Activated CD8-positive, alpha-beta T cell treated with anti-CD3 and anti-CD28 coated beads for 36 hours (primary cell): ENCODE results near the gene DLG1. TPM values are rescaled to one million over a fixed set of nuclear protein-coding genes. Genes with fewer than 3 reads are reported as not detected.

Source experiments
- ATAC-seq: fragments of 200-7000 bp; cut with Tn5 transposase; one replicate; pipeline ENCODE4 v1.10.0; 2021; ENCODE audit warnings: mild to moderate bottlenecking, moderate library complexity
- CTCF ChIA-PET: fragments of 350-600 bp; sonication (Branson Sonifier 250); formaldehyde crosslinking; loops from one replicate; lab custom pipeline; 2021; ENCODE audit warnings: antibody characterized with exemption; lab: Charles Lee
- POLR2A ChIA-PET: fragments of 350-600 bp; sonication (Branson Sonifier 250); formaldehyde crosslinking; loops from one replicate; lab custom pipeline; 2021; ENCODE audit warnings: antibody characterized with exemption; lab: Charles Lee
- DNase-seq: peaks from one replicate; pipeline ENCODE4 v3.0.0-alpha.2; 2020
- H3K27ac Mint-ChIP-seq: one replicate; pipeline ENCODE4 v1.8.0; 2021; ENCODE audit warnings: mild to moderate bottlenecking, mixed read lengths
- H3K27me3 Mint-ChIP-seq: one replicate; pipeline ENCODE4 v1.8.0; 2021; ENCODE audit warnings: mixed read lengths
- H3K36me3 Mint-ChIP-seq: one replicate; pipeline ENCODE4 v1.8.0; 2021; ENCODE audit warnings: low read depth, mixed read lengths
- H3K4me1 Mint-ChIP-seq: one replicate; pipeline ENCODE4 v1.8.0; 2021; ENCODE audit warnings: low read depth, mixed read lengths
- H3K4me3 Mint-ChIP-seq: one replicate; pipeline ENCODE4 v1.8.0; 2021; ENCODE audit warnings: mild to moderate bottlenecking, moderate library complexity, mixed read lengths
- H3K9me3 Mint-ChIP-seq: one replicate; pipeline ENCODE4 v1.8.0; 2021; ENCODE audit warnings: mixed read lengths
- CTCF ChIP-seq: fragments of 200-600 bp; IDR thresholded peaks from one replicate; pipeline ENCODE4 v1.8.0; 2022; ENCODE audit warnings: antibody characterized with exemption, mild to moderate bottlenecking
- intact Hi-C: fragments of 100-400 bp; cut with micrococcal nuclease; formaldehyde crosslinking; loops from one replicate; pipeline ENCODE4 v1.10.0; 2022
- total RNA-seq, 2 experiments: library from RNA; stranded (reverse); gene quantifications; one replicate each; pipeline ENCODE4 v1.2.3, GENCODE V29; 2021

Gene DLG1
- total RNA-seq, 2 experiments from 2014 or later, result 57.6 to 62.2 TPM

GRCh38 chr3:197298945-197299854 lies 788 bp upstream of the DLG1 start:
- peaks cover 24% of the 10 kb centered on the region for H3K27me3 Mint-ChIP-seq
- ChIA-PET POLR2A (no interaction called here), CTCF (no interaction called here)
- peak overlapping the region; percentile 88 for H3K4me3 Mint-ChIP-seq
- H3K36me3 Mint-ChIP-seq, result peaks cover 14% of the 10 kb centered on the region
- no peaks in the 10 kb centered on the region for H3K9me3 Mint-ChIP-seq
- peak overlapping the region; percentile 64 for H3K27ac Mint-ChIP-seq
- DNase-seq (peak; percentile 60), ATAC-seq (peak; percentile 26)
- H3K4me1 Mint-ChIP-seq, result peaks cover 17% of the 10 kb centered on the region
- no peak for TF ChIP-seq CTCF
- intact Hi-C loops, result no loop called here

- Mint-ChIP-seq H3K4me3 (peak overlapping the region; percentile 88), H3K27me3 (peaks cover 19% of the 10 kb centered on the region), H3K36me3 (peaks cover 14% of the 10 kb centered on the region), H3K9me3 (no peaks in the 10 kb centered on the region), H3K4me1 (peaks cover 26% of the 10 kb centered on the region), H3K27ac (peak overlapping the region; percentile 91)
- intact Hi-C loops, result no loop called here
- ChIA-PET POLR2A (interaction anchor here (1.0 to 1.4 kb wide), 4 partner anchors 8 to 52 kb away, joined by 3 to 4 read pairs (median 4); no protein-coding TSS in a partner anchor), CTCF (interaction anchor here (1.0 kb wide), 2 partner anchors 39 to 41 kb away, joined by 3 to 6 read pairs; no protein-coding TSS in a partner anchor)
- ATAC-seq, result peak; percentile 84
- TF ChIP-seq CTCF, result no peak
- DNase-seq, result peak; percentile 93
Measured at GRCh38 chr3:197297476-197298340, 704 bp downstream of the DLG1 start.

DNA sequence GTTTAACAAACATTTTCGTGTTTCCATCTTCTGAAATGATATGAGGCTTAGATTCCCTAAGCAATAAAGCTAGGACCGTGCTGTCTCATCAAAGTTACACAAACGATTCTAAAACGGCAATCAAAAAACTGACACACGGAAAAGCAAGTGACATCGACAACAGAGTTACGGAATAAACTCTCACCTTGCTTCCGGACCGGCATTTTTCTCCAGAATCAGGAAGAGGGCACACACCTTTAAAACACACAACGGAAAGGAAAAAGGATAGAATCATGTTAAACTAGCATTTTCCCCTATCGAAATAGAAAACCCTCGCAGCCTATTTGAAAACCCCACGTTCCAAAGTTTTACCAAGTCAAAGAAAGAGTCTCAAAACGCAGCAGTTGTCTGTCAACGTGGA lies 1.4 kb downstream of the DLG1 start:
- Mint-ChIP-seq H3K36me3 (peaks cover 18% of the 10 kb centered on the region), H3K9me3 (no peaks in the 10 kb centered on the region), H3K27me3 (peaks cover 13% of the 10 kb centered on the region), H3K27ac (peak overlapping the region; percentile 84), H3K4me1 (peaks cover 34% of the 10 kb centered on the region), H3K4me3 (peak overlapping the region; percentile 88)
- ChIA-PET CTCF (no interaction called here), POLR2A (interaction anchor here (1.0 to 1.4 kb wide), 4 partner anchors 9 to 51 kb away, joined by 3 to 4 read pairs (median 4); no protein-coding TSS in a partner anchor)
- DNase-seq (no peak), ATAC-seq (no peak)
- intact Hi-C loops, result no loop called here
- TF ChIP-seq CTCF, result no peak

DNA sequence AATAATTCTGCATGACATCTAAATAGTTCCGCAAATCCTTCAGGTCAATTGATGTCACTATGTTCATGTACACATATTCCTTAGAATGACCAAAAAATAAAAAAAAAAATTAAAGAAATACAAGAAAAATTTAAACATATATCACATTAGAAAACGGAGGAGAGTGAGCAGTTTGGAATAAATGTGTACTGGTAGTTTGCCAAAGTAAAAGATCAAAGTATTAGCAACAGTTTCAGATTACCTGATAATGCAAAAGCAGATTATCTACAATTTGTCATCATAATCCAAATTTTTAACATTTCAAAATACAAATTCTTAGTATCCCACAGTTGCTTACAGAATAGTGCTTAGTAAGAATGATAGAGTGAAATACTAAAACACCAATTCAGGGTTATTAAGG lies 1.9 kb downstream of the DLG1 start:
- Mint-ChIP-seq H3K27ac (peak overlapping the region; percentile 84), H3K27me3 (peaks cover 13% of the 10 kb centered on the region), H3K9me3 (no peaks in the 10 kb centered on the region), H3K4me3 (peak overlapping the region; percentile 88), H3K36me3 (peaks cover 23% of the 10 kb centered on the region), H3K4me1 (peaks cover 38% of the 10 kb centered on the region)
- POLR2A ChIA-PET, result interaction anchor here (1.1 kb wide), 1 partner anchor 51 kb away, joined by 3 read pairs; no protein-coding TSS in a partner anchor
- TF ChIP-seq CTCF, result no peak
- intact Hi-C loops, result no loop called here
- CTCF ChIA-PET, result interaction anchor here (3.1 kb wide), 1 partner anchor 39 kb away, joined by 12 read pairs; no protein-coding TSS in a partner anchor
- no peak for ATAC-seq
- DNase-seq, result no peak
